Erythroblast (primary cell): ENCODE data around the gene RAB6B.

Experiments
- GATA1 ChIP-seq: IDR thresholded peaks from 2 replicates; pipeline ENCODE4 v1.6.1; 2011; ENCODE audit warnings: low read depth, mild to moderate bottlenecking, control low read depth, low read length, moderate library complexity
- POLR2A ChIP-seq: IDR thresholded peaks from 2 replicates; pipeline ENCODE4 v1.6.1; 2011; ENCODE audit warnings: mild to moderate bottlenecking, low read length

DNA sequence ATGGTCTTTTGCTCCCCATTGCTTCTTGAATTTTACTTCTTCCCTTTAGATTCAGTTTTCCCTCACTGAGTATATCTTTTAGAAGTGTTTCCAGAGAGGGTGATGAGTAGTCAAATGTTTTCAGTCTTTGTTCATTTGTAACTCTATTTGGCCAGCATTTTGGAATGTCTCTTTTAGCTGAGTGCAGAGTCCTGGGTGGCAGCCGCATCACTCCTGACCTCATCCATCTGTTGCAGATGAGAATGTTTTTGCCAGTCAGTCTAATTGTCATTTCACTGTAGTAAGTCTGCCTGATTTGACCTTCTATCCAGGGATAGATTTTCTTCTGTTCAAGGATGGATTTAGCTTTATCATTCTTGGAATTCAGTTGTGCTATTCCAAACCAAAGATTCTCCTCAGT is 82.8 kb downstream of the RAB6B start:
- TF ChIP-seq POLR2A = no peak
- no peak for TF ChIP-seq GATA1
